NT2/D1 (cell line): ENCODE data around the gene NRDC.
A peak's percentile ranks its signal among the peaks of the same experiment; 100 is the strongest.

Experiments
- DNase-seq: peaks from one replicate; pipeline ENCODE4 v3.0.0-alpha.2; 2011; ENCODE audit warnings: low read depth, low spot score
- H3K27me3 ChIP-seq: 2 replicates; pipeline ENCODE4 v1.6.0; 2011; ENCODE audit warnings: mild to moderate bottlenecking; ENCODE audit not compliant: insufficient read length, insufficient read depth
- H3K36me3 ChIP-seq: 2 replicates; pipeline ENCODE4 v1.6.1; 2011; ENCODE audit warnings: mild to moderate bottlenecking, low read length, mixed read lengths; ENCODE audit not compliant: insufficient read depth, insufficient read length
- H3K4me1 ChIP-seq: 2 replicates; pipeline ENCODE4 v1.5.1; 2011; ENCODE audit not compliant: insufficient read depth, insufficient read length
- H3K4me3 ChIP-seq: 2 replicates; pipeline ENCODE4 v1.5.1; 2011; ENCODE audit warnings: low read depth; ENCODE audit not compliant: insufficient read length
- H3K9ac ChIP-seq: 2 replicates; pipeline ENCODE4 v1.6.0; 2011; ENCODE audit warnings: low read depth; ENCODE audit not compliant: insufficient read length
- H3K9me3 ChIP-seq: 2 replicates; pipeline ENCODE4 v1.5.1; 2011; ENCODE audit warnings: mild to moderate bottlenecking, low read length; ENCODE audit not compliant: insufficient read depth
- SUZ12 ChIP-seq: IDR thresholded peaks from 2 replicates; pipeline ENCODE4 v1.6.1; 2011; ENCODE audit not compliant: insufficient read length, insufficient read depth; ENCODE audit errors: extremely low read depth
- YY1 ChIP-seq: IDR thresholded peaks from 2 replicates; pipeline ENCODE4 v1.6.1; 2011; ENCODE audit not compliant: insufficient read length, insufficient read depth
- ZNF274 ChIP-seq: IDR thresholded peaks from 2 replicates; pipeline ENCODE4 v1.6.1; 2011; ENCODE audit warnings: mild to moderate bottlenecking, low read depth, low read length

NRDC gene

GRCh38 chr1:51784997-51785421 lies 93.5 kb downstream of the NRDC start:
- Histone ChIP-seq H3K4me3 (no peak overlapping the region), H3K36me3 (peaks cover 99% of the 10 kb centered on the region), H3K4me1 (no peaks in the 10 kb centered on the region), H3K9ac (no peak overlapping the region), H3K27me3 (no peaks in the 10 kb centered on the region), H3K9me3 (no peaks in the 10 kb centered on the region)
- DNase-seq = no peak
- TF ChIP-seq SUZ12 (no peak), ZNF274 (no peak), YY1 (no peak)

- Histone ChIP-seq H3K9ac (no peak overlapping the region), H3K4me1 (no peaks in the 10 kb centered on the region), H3K36me3 (peaks cover 89% of the 10 kb centered on the region), H3K9me3 (no peaks in the 10 kb centered on the region), H3K27me3 (no peaks in the 10 kb centered on the region), H3K4me3 (no peak overlapping the region)
- no peak for DNase-seq
- no peak for TF ChIP-seq YY1
- TF ChIP-seq ZNF274 = no peak
- TF ChIP-seq SUZ12 = no peak
Observed at GRCh38 chr1:51780927-51781326, 97.6 kb downstream of the NRDC start.

GRCh38 chr1:51776408-51776807 lies 102.1 kb downstream of the NRDC start:
- no peak overlapping the region for H3K9ac ChIP-seq
- TF ChIP-seq ZNF274 (no peak), YY1 (no peak), SUZ12 (no peak)
- no peaks in the 10 kb centered on the region for H3K27me3 ChIP-seq
- no peak overlapping the region for H3K4me3 ChIP-seq
- no peaks in the 10 kb centered on the region for H3K9me3 ChIP-seq
- no peak for DNase-seq
- H3K36me3 ChIP-seq = peaks cover 87% of the 10 kb centered on the region
- no peaks in the 10 kb centered on the region for H3K4me1 ChIP-seq

- Histone ChIP-seq H3K36me3 (peaks cover 80% of the 10 kb centered on the region), H3K4me1 (no peaks in the 10 kb centered on the region), H3K4me3 (no peak overlapping the region), H3K9ac (no peak overlapping the region), H3K9me3 (no peaks in the 10 kb centered on the region), H3K27me3 (no peaks in the 10 kb centered on the region)
- TF ChIP-seq YY1 (no peak), ZNF274 (no peak), SUZ12 (no peak)
- DNase-seq = peak; percentile 36
Observed at GRCh38 chr1:51768971-51769588, 109.4 kb downstream of the NRDC start.

- no peak for DNase-seq
- H3K9me3 ChIP-seq = no peaks in the 10 kb centered on the region
- TF ChIP-seq SUZ12 (no peak), YY1 (no peak), ZNF274 (no peak)
- no peak overlapping the region for H3K4me3 ChIP-seq
- H3K4me1 ChIP-seq = no peaks in the 10 kb centered on the region
- peaks cover 61% of the 10 kb centered on the region for H3K36me3 ChIP-seq
- no peak overlapping the region for H3K9ac ChIP-seq
- H3K27me3 ChIP-seq = no peaks in the 10 kb centered on the region
Observed at GRCh38 chr1:51761351-51761750, 117.2 kb downstream of the NRDC start.

- H3K27me3 ChIP-seq = no peaks in the 10 kb centered on the region
- no peak overlapping the region for H3K4me3 ChIP-seq
- no peaks in the 10 kb centered on the region for H3K4me1 ChIP-seq
- no peak for DNase-seq
- H3K9me3 ChIP-seq = no peaks in the 10 kb centered on the region
- no peak for TF ChIP-seq ZNF274
- TF ChIP-seq YY1 = no peak
- no peak for TF ChIP-seq SUZ12
- H3K36me3 ChIP-seq = peaks cover 61% of the 10 kb centered on the region
- H3K9ac ChIP-seq = no peak overlapping the region
Observed at GRCh38 chr1:51760872-51761271, 117.7 kb downstream of the NRDC start.

GRCh38 chr1:51758310-51758709 lies 120.2 kb downstream of the NRDC start:
- H3K4me3 ChIP-seq = no peak overlapping the region
- H3K4me1 ChIP-seq = no peaks in the 10 kb centered on the region
- TF ChIP-seq ZNF274 (no peak), YY1 (no peak), SUZ12 (no peak)
- no peaks in the 10 kb centered on the region for H3K27me3 ChIP-seq
- H3K9ac ChIP-seq = no peak overlapping the region
- no peak for DNase-seq
- no peaks in the 10 kb centered on the region for H3K9me3 ChIP-seq
- H3K36me3 ChIP-seq = peaks cover 64% of the 10 kb centered on the region

GRCh38 chr1:51756290-51756689 lies 122.2 kb downstream of the NRDC start:
- TF ChIP-seq SUZ12 = no peak
- no peak for TF ChIP-seq YY1
- TF ChIP-seq ZNF274 = no peak

More at GRCh38 chr1:51756290-51756689, 122.2 kb downstream of the NRDC start:
- DNase-seq = no peak
- Histone ChIP-seq H3K27me3 (no peaks in the 10 kb centered on the region), H3K9ac (no peak overlapping the region), H3K36me3 (peaks cover 62% of the 10 kb centered on the region), H3K4me1 (no peaks in the 10 kb centered on the region), H3K9me3 (no peaks in the 10 kb centered on the region), H3K4me3 (no peak overlapping the region)
